HuH-7.5 (cell line): Measurements from ENCODE around the gene PBX1.
"Not testable (repeated sequence)": the region's sequence is repeated elsewhere in the genome, so short reads cannot be mapped to it uniquely, and the experiment has no call there.

Source experiments
- DNase-seq: peaks from one replicate; pipeline ENCODE4 v3.0.0; 2011; ENCODE audit warnings: low spot score

The PBX1 gene

DNA sequence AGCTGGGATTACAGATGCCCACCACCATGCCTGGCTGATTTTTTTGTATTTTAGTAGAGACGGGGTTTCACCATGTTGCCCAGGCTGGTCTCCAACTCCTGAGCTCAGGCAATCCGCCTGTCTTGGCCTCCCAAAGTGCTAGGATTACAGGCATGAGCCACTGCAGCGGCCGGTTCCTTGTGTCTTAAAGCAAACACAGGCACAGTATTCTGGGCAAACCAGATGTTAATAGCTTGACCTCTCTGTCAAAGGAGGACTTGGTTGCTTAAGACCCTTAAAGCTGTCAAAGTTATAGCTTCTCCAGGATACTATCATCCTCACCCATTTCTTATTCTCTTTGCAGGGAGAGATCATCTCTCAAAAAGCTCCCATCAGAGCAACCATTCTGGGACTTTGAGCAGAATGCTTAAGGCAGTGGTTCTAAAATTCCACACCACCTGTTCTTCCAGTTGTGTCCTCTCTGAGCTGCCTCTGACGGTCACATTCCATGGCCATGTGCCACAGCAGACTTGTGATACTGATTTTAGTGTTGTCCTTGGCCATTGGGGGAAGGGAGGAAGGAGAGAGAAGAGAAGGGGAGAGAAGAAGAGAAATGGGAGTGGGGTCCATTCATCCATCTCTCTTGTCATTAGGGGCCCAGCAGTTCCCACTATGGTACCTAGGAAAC, 81.8 kb downstream of the PBX1 start:
- DNase-seq, result no peak

DNA sequence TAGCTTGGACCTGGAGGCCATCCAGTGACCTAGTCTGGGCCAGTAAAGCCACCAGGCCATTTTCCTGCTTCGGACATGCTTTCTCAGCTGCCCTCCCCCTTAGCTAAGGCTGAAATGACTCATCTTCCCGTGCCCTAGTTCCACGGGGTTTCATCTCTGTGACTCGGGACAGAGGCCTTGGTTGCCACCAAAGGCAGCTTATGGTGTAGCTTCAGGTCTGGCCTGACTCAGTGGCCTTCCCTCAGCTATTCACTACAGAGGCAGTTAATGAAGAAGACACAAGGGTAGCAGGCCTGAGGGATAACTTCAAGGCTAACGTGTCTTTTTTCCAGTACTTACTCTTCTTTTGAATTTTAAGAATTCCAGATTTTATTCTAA, 82.4 kb downstream of the PBX1 start:
- no peak for DNase-seq

DNA sequence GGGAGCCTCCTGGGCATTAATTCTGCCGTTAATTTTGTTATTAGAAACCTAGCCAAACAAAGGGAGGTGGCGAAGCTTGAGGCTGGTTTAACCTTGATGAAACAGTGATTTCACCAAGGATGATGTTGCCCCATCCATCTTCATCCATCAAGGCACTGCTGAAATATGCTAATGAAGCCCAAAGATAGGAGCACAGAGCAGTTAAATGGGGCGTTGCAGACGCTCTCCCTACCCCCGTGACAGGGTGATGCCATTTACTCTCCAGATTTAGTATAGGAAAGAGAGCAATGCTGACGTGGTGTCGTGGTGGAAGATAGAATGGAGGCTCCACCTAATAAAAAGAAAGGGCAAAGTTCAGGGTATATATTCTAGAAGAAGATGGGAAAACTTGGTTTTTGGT, 84.0 kb downstream of the PBX1 start:
- DNase-seq, result no peak

DNA sequence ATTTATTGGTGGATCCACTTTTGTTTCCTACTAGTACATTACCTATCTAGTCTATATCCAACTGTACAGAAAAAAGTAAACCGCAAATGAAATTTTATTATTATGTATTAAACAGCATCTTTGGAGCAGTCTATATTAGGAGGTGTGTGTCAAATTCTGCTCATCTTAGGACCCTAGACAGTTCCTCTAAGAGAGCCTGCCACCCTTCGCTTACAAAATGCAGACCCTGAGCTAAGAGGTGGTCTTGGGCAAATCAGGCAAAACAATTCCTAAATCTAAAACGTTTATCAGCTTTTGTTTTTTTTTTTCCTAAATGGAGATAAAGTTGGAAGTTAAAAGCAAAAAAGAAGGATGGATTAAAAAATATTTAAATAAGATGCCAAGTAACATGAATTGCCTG, 85.3 kb downstream of the PBX1 start:
- no peak for DNase-seq

DNA sequence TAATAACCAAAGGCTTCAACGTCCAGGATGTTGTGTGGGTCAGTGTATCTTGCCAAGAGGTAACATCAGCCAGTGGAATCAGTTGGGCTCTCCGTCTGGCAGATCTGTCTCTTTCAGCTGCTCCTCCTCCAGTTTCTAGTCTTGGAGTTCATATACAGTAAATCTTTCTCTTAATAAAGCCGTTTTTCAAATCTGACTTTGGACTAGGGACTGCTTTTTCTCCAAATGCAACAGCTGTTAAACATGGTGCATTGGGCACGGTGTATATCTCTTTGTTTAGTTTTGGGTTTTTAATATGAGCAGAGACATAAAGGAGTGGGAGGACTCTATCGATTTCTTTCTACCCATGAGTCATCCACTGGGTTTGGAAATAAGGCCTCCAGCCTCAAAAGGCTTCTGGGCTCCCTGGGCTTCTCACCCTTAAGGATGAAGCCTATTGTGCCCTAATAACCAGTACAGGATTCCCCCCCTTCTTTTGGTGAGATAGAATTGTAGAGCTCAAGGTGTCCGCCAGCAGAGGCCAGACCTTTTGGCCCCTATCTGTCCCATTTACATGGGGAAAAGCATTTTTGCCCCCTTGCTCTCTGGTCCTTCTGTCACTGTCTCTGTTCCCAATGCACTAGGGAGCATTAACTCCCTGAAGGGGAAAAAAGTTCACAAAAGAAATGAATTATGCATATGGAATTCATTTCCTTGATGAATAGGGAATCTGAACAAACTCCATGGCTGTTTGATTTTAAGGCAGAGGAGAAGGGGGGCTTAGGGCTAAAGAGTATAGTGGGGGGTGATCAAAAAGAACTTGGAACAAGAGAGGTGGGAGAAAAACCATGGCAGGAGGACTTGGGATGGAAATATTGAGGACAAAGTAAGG, 86.0 kb downstream of the PBX1 start:
- no peak for DNase-seq

DNA sequence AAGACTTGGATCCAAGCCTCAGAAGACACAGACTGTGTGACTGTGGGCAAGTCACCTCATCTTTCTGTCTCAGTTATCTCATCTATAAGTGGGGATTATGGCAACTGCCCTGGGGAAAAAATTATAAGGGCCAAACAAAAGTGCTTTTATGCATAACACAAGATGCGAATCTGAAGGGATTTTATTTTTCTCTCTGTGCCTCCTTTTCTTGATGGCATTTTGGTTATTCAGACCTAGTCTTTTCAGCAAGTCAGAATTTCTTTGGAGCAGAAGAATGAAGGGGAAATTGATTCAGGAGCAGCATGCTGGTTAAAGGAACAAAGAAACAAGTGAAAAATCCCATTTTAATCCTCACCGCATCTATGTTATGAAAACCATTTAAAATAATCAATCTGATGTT, 86.9 kb downstream of the PBX1 start:
- DNase-seq, result no peak

DNA sequence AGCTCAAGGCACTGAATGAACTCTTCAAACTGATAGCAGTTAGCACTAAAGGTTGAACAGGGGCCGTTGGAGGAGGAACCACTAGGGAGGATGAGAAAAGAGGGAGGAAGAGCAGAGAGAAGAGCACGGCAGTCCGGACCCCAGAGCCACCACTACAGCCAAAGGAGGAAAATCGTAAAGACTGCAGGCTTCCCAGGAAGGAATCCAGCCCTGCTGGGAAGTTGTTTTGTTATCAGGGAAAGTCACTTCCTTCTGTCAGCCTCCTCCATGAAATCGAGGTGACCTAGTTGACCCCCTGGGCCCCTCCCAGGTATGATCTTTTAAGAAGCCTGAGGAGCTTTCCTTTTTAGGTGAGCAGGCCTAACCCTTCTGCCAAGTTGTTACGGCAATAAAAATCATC, 88.2 kb downstream of the PBX1 start:
- no peak for DNase-seq

DNA sequence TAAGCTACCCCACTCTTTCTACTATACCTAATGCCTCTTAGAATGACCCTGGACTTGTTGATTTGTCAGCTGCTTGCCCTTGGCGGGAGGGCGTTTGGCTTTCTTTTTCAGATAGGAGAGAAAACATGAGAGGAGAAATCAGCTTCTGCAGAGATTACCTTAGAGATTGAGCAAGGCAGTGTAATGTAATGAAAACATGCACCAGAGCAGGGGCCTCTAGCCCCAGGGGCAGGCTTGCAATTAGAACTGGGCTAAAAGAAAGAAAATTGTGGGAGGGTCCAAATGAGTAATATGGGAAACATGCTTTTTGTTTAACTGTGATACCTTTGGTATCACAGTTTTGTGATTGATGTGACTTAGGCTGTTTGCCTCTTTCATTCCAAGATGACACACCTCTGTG, 89.7 kb downstream of the PBX1 start:
- no peak for DNase-seq

DNA sequence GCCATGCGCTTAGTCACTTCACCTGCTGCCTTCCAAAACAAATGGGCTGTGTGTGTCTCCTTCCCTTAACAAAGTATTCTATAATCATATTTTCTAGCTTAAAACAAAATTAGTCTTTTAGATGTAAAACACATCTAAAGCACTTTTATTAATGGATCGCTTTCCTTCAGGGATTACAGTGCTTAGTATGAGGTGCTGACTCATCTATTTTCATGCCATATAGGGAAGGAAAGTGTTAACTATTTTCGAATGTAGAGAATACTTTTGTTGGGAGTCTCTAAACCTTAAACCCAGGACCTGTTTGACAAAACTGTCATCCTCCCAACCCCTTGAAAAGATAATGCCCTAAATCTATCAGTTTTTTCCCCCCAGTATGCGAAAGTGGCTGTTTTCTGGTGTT, 90.2 kb downstream of the PBX1 start:
- DNase-seq, result no peak

DNA sequence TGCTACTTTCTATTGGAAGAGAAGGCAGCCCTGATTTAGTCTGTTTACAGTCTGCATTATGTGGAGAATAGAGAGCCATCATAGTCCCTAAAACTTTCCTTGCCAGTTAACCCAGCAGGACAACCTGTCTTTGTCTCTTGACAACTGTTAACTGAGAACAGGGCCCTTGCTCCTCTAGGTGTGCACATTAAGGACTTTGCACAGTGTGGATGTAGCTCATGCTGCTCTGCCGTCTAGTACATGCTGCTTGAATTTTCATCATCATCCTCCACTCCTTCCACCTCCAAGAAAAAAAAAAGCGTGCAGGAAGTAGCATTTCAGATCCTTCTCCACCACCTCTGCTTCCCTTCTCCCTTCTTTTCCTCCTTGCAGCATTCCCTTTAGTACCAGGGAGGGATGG, 91.5 kb downstream of the PBX1 start:
- DNase-seq, result no peak

DNA sequence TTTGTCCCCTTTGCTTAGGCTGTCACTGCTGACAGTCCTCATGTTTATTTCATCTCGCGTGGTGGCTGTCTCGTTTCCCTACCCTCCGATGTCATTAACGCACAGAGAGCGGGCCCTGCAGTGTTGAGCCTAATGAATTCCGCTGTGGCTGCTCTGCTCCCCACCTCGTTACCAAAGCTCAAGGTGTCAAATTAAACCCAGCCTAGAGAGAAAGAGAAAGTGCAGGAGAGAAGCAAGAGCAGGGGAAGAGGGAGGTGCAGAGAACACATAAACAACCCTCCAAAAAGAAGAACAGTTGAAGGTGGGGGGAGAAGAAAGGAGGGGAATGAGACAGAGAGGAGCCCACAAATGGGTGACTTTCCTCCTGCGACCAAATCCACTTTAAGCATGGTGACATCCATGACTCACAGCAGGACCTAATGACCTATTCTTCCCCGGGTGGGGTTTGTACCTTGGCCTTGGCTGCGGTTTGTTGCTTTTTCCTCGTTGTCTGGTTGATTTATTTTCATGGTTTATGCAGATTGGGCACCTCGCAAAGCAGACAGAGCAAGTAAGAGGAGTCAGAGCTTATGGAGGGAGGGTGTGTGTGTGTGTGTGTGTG, 92.5 kb downstream of the PBX1 start:
- no peak for DNase-seq

DNA sequence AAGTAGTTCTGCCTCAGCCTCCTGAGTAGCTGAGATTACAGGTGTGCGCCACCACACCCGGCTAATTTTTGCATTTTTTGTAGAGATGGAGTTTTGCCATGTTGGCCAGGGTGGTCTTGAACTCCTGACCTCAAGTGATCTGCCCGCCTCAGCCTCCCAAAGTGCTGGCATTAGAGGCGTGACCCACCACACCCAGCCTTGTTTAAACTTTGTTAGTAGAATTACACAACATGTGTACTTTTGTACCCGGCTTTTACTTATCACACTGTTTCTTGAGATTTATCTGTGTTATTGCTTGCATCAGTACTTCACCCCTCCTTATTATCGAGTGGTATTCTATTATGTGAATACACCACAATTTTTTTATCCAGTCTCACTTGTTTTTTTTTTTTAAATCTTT, 94.0 kb downstream of the PBX1 start:
- not testable (repeated sequence) for DNase-seq

DNA sequence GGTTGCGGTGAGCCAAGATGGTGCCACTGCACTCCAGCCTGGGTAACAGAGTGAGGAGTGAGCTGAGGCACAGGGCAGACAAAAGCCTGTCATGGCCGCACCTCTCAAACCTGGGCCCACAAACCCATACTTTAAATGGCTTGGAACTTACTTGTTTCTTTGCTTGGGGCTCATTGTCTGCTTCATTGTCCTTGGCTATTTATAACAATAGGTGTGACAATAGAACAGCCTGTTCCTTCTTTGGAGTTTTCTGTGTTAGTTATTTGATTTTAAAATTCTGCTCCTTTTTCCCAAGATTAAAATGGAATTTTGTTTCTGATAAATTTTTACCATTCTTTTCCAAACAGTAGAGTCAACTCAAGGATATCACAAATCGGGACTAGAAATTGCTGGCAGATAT, 94.7 kb downstream of the PBX1 start:
- DNase-seq, result no peak

DNA sequence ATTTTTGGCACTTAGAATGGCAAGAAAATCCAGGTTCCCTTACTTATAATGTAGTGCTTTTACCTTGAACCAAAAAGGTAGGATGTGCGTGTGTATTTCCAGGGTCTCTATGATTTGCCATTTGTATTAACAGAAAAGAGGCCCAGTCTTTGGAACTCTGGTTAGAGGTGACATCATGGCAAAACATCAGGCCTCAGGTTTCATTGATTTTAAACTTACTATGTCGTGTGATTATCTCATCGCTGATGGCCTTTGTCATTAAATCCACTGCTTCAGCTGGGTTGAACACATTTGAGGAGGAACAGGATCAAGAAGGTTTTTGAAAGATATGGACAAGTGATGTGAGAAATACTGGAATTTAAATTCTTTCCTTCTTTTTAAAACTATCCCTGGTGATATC, 95.2 kb downstream of the PBX1 start:
- no peak for DNase-seq

DNA sequence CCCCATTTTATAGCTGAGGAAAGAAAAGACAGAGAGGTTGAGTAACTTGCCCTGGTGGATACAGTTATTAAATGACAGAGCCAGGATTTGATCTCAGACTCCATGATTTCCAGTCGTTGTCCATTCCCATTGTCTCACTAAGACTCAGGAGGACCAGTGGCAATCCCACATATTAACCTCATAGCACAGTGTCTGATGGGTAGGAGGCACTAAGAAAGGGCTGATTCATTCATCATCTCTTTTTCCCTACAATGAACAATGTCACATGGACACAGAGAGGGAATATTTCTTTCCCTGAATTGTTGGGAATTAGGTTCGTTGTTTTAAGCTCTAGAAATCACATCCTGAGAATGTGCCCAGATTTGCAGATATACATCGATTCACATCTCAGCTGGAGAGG, 99.9 kb downstream of the PBX1 start:
- no peak for DNase-seq

DNA sequence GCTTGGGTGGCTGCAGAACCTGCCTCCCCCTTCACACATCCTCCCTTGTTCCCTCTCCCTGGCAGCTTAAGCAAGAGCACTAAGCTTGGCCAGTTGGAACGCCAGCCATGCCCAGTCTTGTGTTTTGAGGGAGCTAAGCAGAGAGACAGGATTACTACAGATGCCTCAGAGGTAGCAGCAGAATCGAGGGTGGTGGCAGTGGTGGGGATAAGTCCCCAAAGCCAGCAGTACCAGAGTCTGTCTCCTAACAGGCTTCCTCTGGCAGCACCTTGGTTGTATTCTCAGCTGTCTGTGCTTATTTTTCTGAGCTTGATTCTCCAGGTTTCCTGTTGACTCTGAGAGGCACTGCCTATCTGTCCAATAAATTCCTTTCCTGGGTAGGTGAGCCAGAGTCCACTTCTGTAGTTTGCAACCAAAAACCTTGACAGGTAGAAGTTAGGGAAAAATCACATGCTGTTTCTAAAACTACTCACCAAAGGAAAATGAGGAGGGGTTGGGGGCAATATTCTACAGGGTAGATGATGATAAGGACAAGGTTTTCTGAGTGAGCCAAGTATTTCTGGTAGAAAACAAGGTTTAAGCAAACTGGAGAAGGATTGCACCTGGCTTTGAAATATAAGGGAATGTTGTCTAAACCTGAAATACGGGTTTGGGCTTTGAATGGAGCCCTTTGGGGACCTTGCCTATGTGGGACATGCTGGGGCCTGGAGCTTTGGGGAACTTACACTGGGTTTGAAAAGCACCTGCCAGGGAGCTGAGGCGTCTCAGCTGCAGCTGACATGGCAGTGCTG, 100.8 kb downstream of the PBX1 start:
- DNase-seq, result no peak

DNA sequence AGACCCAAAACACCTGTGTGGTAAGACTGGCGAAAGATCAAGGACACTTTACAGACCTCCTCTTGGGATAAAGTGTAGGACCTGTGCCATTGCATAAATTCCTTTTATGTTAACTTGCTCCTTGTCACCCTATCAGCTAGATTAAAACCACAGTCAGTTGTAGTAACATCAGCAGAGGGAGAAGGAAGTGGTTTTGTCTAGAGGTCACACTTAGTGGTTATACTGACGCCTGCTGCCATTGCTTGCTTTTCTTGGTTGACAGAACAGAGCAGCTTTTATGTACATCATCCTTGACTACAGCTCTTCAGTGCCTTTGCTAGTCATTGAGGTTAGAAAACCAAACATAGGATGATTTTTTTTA, 101.4 kb downstream of the PBX1 start:
- no peak for DNase-seq

DNA sequence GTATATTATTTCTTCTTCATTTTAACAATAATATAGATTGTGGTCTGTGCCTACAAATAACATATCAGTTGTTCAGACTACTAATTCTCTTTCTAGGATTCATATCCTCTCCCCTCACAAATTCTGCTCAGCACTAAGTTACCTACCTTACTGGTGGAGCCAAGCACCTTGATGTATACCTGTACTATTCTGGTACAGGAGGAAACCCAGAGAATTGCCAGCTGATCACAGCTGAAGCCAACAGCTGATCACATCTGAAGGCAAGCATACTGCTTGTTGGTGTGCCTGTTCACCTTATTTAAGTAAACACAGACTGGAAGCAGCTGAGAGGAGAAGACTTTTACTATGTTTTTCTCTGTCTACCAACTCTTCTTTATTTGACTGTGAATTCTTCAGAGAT, 101.8 kb downstream of the PBX1 start:
- DNase-seq, result no peak

DNA sequence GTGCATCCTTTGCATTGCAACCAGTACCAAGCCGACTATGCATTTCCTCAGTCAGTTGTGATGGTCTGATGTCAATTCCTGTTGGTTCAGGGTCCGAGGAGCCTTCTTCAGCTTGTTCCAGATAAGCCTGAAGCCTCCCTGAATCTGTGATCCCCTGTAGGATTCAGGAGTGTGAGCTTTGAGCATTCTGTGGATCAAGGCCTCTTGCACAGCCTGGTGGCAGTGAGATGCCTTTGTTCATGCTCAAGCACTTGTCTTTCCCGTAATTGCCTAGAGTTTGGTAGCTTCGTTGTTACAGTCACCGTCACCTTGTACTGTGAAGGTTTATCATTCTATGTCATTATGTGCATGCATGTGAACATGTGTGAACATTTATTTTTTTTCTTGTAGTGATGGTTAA, 103.5 kb downstream of the PBX1 start:
- DNase-seq, result no peak

DNA sequence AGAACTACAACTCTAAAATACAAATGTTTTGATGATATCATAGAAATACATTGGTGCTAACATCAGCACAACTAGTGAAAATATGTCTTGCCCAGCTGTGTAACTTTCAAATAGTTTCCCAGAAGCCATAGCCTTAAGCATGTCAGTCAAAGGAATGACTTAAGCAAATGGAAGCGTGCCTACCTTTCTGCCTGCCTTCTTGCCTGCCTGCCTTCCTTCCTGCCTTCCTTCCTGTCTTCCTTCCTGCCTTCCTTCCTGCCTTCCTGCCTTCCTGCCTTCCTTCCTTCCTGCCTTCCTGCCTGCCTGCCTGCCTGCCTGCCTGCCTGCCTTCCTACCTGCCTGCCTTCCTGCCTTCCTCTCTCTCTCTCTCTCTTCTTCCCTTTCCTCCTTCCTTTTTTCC, 104.0 kb downstream of the PBX1 start:
- no peak for DNase-seq

DNA sequence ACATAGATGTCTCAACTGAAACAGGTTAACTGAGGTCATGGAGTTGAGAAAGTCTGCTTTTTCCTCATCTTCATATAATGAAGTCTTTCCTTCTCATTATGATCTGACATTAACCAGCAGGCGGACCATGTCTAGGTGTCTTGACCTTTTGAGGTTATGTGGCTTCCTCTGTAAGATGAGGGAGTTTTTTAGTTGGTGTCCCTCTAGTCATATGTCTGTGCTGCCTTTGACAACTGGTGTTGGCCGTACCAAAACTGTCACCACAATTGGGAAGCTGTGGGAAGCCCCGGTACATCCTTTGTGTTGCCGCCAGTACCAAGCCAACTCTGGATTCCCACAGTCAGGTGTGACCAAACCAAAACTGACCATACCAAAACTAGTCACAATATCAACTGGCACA, 105.1 kb downstream of the PBX1 start:
- no peak for DNase-seq

DNA sequence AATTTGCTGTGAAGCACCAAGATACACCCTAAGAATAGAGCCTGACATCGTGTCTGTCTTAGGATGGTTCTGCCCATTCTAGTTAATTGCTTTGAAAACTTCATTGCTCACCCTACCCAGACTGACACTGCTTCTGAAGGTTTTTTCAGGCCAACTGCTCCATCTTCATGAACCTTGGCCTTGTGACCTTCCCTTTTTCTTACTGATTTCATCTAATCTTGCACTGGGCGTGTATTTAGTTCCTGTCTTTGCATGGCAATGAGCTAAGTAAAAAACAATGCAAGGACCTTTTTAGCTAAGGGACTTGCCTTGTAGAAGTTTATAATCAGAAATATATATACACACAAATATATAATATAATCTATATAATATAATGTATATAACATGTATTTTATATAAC, 108.0 kb downstream of the PBX1 start:
- DNase-seq, result no peak

DNA sequence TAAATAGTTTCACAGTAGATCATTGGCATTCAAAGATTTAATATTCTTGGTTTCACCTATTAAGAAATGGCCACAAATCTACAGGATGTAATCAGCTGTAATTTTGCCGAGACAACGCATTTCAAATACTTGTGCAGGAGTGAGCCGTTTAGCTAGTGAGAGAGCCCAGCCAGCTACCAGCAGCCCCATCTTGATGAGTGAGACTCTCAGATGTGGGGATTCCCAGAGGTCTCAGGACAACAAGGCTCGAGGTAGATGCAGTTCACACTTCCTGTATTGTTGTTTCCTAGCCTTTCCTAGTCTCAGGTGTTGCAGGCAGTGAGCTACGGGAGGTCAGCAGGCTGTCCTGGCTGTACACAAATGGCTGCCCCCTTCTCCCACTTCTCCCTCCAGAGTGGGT, 108.6 kb downstream of the PBX1 start:
- no peak for DNase-seq
